A549 (cell line): ENCODE data around the gene VSIG2.

ENCODE experiments used
- BHLHE40 ChIP-seq: IDR thresholded peaks from 2 replicates; pipeline ENCODE4 v1.6.1; 2012; ENCODE audit warnings: low read depth, low read length, inconsistent platforms
- CTCF ChIP-seq: fragments of >200 bp; sonication (Bioruptor Twin); formaldehyde crosslinking; IDR thresholded peaks from 3 replicates; pipeline ENCODE4 v1.5.1; 2016
- MAX ChIP-seq: IDR thresholded peaks from 2 replicates; pipeline ENCODE4 v1.6.1; 2012
- NFE2L2 ChIP-seq: fragments of 150-350 bp; conservative IDR thresholded peaks from 2 replicates; pipeline ENCODE4 v1.6.1; 2014; ENCODE audit warnings: low read length
- RAD21 ChIP-seq, 2 experiments: fragments of >200 bp in 1 of 2; sonication (Bioruptor Twin) in 1 of 2; formaldehyde crosslinking in 1 of 2; IDR thresholded peaks in 1 of 2; conservative IDR thresholded peaks in 1 of 2; 2 replicates in 1 of 2; 3 replicates in 1 of 2; pipeline ENCODE4 v1.6.1; 2012 to 2018; ENCODE audit warnings: inconsistent platforms in 1 of 2
- RCOR1 ChIP-seq: fragments of 150-350 bp; IDR thresholded peaks from 2 replicates; pipeline ENCODE4 v1.6.1; 2014; ENCODE audit warnings: antibody characterized with exemption, low read length, low read depth

GRCh38 chr11:124748100-124748418 is 4.0 kb downstream of the VSIG2 start:
- no peak for TF ChIP-seq RAD21 (conservative IDR thresholded peaks at IDR 0.05 in 1 of 2, IDR thresholded peaks at IDR 0.05 in 1 of 2)
- TF ChIP-seq MAX = no peak
- no peak for TF ChIP-seq RCOR1
- no peak for TF ChIP-seq BHLHE40
- no peak for TF ChIP-seq CTCF
- no peak for TF ChIP-seq NFE2L2
